Type B pancreatic cell (in vitro differentiated cells): Measurements from ENCODE around the gene GDF15. TPM values are rescaled to one million over a fixed set of nuclear protein-coding genes. Genes with fewer than 3 reads are reported as not detected.
A peak's percentile ranks its signal among the peaks of the same experiment; 100 is the strongest.
"Not testable (repeated sequence)": the region's sequence is repeated elsewhere in the genome, so short reads cannot be mapped to it uniquely, and the experiment has no call there.

Experiments
- DNase-seq: peaks from one replicate; pipeline ENCODE4 v3.0.0; 2021; ENCODE audit warnings: mixed read lengths; ENCODE audit not compliant: unreplicated experiment; ENCODE audit errors: extremely low spot score
- H3K27ac Mint-ChIP-seq: 2 replicates; pipeline ENCODE4 v1.8.0; 2021; ENCODE audit warnings: mild to moderate bottlenecking, mixed read lengths
- H3K27me3 Mint-ChIP-seq: 2 replicates; pipeline ENCODE4 v1.8.0; 2021; ENCODE audit warnings: mixed read lengths
- H3K36me3 Mint-ChIP-seq: 2 replicates; pipeline ENCODE4 v1.8.0; 2021; ENCODE audit warnings: mixed read lengths
- H3K4me1 Mint-ChIP-seq: one replicate; pipeline ENCODE4 v1.8.0; 2021; ENCODE audit warnings: mixed read lengths; ENCODE audit not compliant: unreplicated experiment
- H3K4me3 Mint-ChIP-seq: 2 replicates; pipeline ENCODE4 v1.8.0; 2021; ENCODE audit warnings: mild to moderate bottlenecking, mixed read lengths
- H3K9me3 Mint-ChIP-seq: 2 replicates; pipeline ENCODE4 v1.8.0; 2021; ENCODE audit warnings: mixed read lengths
- total RNA-seq: library from RNA; stranded (reverse); gene quantifications from 2 replicates; pipeline ENCODE4 v1.2.1, GENCODE V29; 2021; ENCODE audit warnings: low replicate concordance
- TF ChIP-seq, protein P1 (sequence below): fragments of 200-600 bp; sonication (generic); conservative IDR thresholded peaks from 2 replicates; pipeline ENCODE4 v1.5.0; 2021; ENCODE audit warnings: antibody characterized with exemption, mild to moderate bottlenecking

GDF15 gene
- total RNA-seq, 1 donor from 2014 or later, result 102 TPM

DNA sequence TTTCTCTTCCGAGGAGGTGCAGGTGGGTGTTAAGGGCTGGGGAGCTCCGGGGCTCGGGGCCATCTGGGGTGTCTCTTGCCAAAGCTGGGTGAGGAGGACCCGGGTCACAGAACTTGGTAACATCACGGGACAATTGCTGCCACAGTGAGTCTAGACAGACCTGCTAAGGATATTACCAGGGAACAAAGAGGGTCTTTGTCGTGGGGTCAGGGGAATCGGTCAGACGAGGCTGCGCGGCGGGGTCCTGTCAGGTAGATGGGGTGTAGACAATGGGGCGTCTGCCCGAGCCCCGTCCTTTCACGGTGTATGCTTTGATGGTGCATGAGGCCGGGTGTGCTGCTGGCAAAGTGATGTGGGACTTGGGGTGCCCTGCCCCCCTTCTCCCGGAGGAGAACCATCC, 37.8 kb upstream of the GDF15 start:
- H3K4me1 Mint-ChIP-seq, result peaks cover 29% of the 10 kb centered on the region
- TF ChIP-seq, protein P1, sequence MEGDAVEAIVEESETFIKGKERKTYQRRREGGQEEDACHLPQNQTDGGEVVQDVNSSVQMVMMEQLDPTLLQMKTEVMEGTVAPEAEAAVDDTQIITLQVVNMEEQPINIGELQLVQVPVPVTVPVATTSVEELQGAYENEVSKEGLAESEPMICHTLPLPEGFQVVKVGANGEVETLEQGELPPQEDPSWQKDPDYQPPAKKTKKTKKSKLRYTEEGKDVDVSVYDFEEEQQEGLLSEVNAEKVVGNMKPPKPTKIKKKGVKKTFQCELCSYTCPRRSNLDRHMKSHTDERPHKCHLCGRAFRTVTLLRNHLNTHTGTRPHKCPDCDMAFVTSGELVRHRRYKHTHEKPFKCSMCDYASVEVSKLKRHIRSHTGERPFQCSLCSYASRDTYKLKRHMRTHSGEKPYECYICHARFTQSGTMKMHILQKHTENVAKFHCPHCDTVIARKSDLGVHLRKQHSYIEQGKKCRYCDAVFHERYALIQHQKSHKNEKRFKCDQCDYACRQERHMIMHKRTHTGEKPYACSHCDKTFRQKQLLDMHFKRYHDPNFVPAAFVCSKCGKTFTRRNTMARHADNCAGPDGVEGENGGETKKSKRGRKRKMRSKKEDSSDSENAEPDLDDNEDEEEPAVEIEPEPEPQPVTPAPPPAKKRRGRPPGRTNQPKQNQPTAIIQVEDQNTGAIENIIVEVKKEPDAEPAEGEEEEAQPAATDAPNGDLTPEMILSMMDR, result no peak
- DNase-seq, result no peak
- no peaks in the 10 kb centered on the region for H3K27me3 Mint-ChIP-seq
- no peak overlapping the region for H3K27ac Mint-ChIP-seq
- H3K36me3 Mint-ChIP-seq, result peaks cover 5% of the 10 kb centered on the region
- H3K4me3 Mint-ChIP-seq, result no peak overlapping the region
- H3K9me3 Mint-ChIP-seq, result no peaks in the 10 kb centered on the region

DNA sequence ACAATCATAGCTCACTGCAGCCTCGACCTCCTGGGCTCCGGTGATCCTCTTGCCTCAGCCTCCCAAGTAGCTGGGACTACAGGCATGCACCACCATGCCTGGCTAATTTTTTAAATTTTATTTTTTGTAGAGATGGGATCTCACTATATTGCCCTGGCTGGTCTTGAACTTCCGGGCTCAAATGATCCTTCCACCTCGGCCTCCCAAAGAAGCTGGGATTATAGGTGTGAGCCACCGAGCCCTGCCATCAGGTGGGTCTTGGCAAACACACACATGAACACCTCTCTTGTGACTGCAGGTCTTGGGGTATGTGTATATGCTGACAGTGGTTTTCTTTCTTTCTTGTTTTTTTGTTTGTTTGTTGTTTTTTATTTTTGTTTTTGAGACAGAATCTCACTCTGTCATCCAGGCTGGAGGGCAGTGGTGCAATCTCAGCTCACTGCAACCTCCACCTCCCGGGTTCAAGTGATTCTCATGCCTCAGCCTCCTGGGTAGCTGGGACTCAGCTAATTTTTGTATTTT, 37.1 kb upstream of the GDF15 start:
- H3K27me3 Mint-ChIP-seq, H3K36me3 Mint-ChIP-seq, H3K4me3 Mint-ChIP-seq, DNase-seq, H3K27ac Mint-ChIP-seq, H3K9me3 Mint-ChIP-seq: not testable (repeated sequence)
- peaks cover 28% of the 10 kb centered on the region for H3K4me1 Mint-ChIP-seq

DNA sequence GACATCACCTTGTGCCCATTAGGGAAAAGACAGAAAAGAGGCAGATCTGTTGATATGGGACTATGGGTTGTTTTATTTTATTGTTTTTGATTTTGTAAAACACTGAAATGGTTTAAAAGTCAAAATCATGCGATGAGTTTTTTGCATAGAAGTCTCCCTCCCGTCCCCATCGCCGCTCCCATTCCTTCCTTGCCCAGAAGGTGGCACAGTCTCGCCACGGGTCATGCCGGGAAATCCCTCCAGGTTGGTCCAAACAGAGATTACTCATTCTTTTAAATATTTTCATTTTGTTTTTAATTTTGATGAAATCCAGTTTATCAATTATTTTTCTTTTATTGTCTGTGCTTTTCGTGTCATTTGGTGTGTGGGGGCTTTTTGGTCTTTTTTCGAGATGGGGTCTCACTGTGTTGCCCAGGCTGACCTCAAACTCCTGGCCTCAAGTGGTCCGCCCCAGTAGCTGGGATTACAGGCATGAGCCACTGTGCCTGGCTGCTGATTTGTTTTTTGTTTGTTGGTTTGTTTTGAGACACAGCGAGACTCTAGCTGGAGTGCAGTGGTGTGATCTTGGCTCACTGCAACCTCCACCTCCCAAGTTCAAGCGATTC, 36.3 kb upstream of the GDF15 start:
- peak overlapping the region; percentile 23 for H3K27ac Mint-ChIP-seq
- H3K27me3 Mint-ChIP-seq, result no peaks in the 10 kb centered on the region
- H3K4me1 Mint-ChIP-seq, result peaks cover 21% of the 10 kb centered on the region
- DNase-seq, result no peak
- TF ChIP-seq, protein P1, result peak; percentile 81
- H3K36me3 Mint-ChIP-seq, result peaks cover 9% of the 10 kb centered on the region
- no peaks in the 10 kb centered on the region for H3K9me3 Mint-ChIP-seq
- no peak overlapping the region for H3K4me3 Mint-ChIP-seq

DNA sequence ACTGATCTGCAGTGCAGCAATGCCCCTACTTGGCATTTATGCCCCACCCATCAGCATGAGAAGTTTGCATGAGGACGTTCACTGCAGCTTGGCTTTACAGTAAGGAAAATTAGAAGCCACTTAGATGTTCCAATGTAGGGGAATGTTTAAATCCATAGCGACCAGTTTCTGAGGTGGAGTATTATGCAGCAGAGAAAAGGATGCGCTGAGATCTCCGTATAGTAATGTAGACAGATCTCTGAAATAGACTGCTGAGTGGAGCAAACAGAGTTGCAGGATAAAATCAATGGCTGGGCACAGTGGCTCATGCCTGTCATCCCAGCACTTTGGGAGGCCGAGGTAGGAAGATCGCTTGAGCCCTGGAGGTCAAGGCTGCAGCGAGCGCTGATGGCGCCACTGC, 35.5 kb upstream of the GDF15 start:
- peaks cover 9% of the 10 kb centered on the region for H3K36me3 Mint-ChIP-seq
- H3K9me3 Mint-ChIP-seq, result no peaks in the 10 kb centered on the region
- TF ChIP-seq, protein P1, result no peak
- H3K27ac Mint-ChIP-seq, result no peak overlapping the region
- H3K4me1 Mint-ChIP-seq, result peaks cover 17% of the 10 kb centered on the region
- H3K27me3 Mint-ChIP-seq, result no peaks in the 10 kb centered on the region
- no peak for DNase-seq
- H3K4me3 Mint-ChIP-seq, result no peak overlapping the region

DNA sequence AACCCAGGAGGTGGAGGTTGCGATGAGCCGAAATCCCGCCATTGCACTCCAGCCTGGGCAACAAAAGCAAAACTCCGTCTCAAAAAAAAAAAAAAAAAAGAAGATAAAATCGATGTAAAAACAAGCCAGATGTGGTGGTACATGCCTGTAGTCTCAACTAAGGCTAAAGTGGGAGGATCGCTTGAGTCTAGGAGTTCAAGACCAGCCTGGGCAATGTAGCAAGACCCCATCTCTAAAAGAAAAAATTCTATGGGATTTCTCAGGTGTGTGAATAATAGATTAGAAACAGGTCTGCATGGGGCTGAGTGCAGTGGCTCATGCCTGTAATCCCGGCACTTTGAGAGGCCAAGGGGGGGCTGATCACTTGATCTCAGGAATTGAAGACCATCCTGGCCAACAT, 34.4 kb upstream of the GDF15 start:
- H3K4me3 Mint-ChIP-seq, result no peak overlapping the region
- no peak for DNase-seq
- no peak overlapping the region for H3K27ac Mint-ChIP-seq
- H3K9me3 Mint-ChIP-seq, result no peaks in the 10 kb centered on the region
- peaks cover 10% of the 10 kb centered on the region for H3K4me1 Mint-ChIP-seq
- TF ChIP-seq, protein P1, result no peak
- H3K27me3 Mint-ChIP-seq, result no peaks in the 10 kb centered on the region
- H3K36me3 Mint-ChIP-seq, result peaks cover 4% of the 10 kb centered on the region

DNA sequence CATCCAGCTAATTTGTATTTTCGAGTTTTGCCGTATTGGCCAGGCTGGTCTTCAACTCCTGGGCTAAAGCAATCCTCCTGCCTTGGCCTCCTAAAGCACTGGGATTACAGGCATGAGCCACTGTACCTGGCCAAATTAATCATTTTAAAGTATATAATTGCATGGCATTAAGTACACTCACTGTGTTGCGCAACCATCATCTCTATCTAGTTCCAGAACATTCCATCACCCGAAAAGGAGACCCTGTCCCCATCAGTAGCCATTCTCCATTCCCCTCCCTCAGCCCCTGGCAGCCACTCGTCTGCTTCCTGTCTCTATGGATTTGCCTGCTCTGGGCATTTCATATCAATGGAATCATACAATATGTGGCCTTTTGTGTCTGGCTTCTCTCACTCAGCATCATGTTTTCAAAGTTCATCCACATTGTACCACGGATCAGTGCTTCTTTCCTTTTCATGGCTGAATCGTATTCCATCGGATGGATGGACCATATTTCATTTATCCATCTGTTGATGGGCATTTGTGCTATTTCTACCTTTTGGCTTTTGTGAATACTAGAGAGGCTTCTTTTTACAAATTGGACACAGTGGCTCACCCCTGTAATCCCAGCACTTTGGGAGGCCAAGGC, 32.5 kb upstream of the GDF15 start:
- Mint-ChIP-seq H3K36me3 (peaks cover 10% of the 10 kb centered on the region), H3K27ac (peak overlapping the region; percentile 30), H3K9me3 (no peaks in the 10 kb centered on the region)

DNA sequence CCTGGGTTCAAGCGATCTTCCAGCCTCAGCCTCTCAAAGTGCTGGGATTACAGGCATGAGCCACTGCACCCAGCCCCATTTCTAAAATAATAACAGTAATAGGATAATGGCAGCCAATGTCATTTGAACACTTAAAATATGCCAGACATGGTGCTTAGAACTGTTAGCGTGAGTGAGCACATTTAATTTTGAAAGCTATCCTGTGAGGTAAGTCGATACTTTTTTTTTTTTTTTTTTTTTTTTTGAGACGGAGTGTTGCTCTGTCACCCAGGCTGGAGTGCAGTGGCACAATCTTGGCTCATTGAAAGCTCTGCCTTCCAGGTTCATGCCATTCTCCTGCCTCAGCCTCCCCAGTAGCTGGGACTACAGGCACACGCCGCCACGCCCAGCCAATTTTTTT, 31.2 kb upstream of the GDF15 start:
- H3K4me1 Mint-ChIP-seq, DNase-seq, H3K4me3 Mint-ChIP-seq, H3K27me3 Mint-ChIP-seq, H3K9me3 Mint-ChIP-seq, H3K27ac Mint-ChIP-seq: not testable (repeated sequence)
- peaks cover 16% of the 10 kb centered on the region for H3K36me3 Mint-ChIP-seq

More for the DNA sequence above, 32.5 kb upstream of the GDF15 start:
- H3K4me3 Mint-ChIP-seq, result no peak overlapping the region
- peaks cover 5% of the 10 kb centered on the region for H3K4me1 Mint-ChIP-seq
- H3K27me3 Mint-ChIP-seq, result no peaks in the 10 kb centered on the region
- TF ChIP-seq, protein P1, result no peak
- no peak for DNase-seq
